HEK293 (cell line): ENCODE measurements around the gene NTN4.
A peak's percentile ranks its signal among the peaks of the same experiment; 100 is the strongest.

Experiments used
- HIC1 ChIP-seq: fragments of 450-650 bp; formaldehyde crosslinking; IDR thresholded peaks from 2 replicates; pipeline ENCODE4 v1.5.1; 2016; ENCODE audit warnings: missing biosample characterization, missing genetic modification characterization
- KLF7 ChIP-seq: fragments of 450-650 bp; formaldehyde crosslinking; IDR thresholded peaks from 2 replicates; pipeline ENCODE4 v1.5.1; 2016; ENCODE audit warnings: missing biosample characterization, missing genetic modification characterization, borderline replicate concordance
- REST ChIP-seq: fragments of 450-650 bp; formaldehyde crosslinking; IDR thresholded peaks from 2 replicates; pipeline ENCODE4 v1.5.1; 2016; ENCODE audit warnings: missing biosample characterization, missing genetic modification characterization
- SETDB1 ChIP-seq: IDR thresholded peaks from one replicate; pipeline ENCODE4 v1.6.1; 2017; ENCODE audit warnings: mild to moderate bottlenecking, low read length, moderate library complexity, mixed read lengths; ENCODE audit not compliant: insufficient read length
- SP7 ChIP-seq: fragments of 450-650 bp; formaldehyde crosslinking; IDR thresholded peaks from 2 replicates; pipeline ENCODE4 v1.5.1; 2016; ENCODE audit warnings: missing biosample characterization, missing genetic modification characterization
- ZBTB10 ChIP-seq: fragments of 450-650 bp; formaldehyde crosslinking; IDR thresholded peaks from 2 replicates; pipeline ENCODE4 v1.5.1; 2016; ENCODE audit warnings: missing biosample characterization, missing genetic modification characterization
- ZEB2 ChIP-seq: fragments of 450-650 bp; formaldehyde crosslinking; IDR thresholded peaks from 2 replicates; pipeline ENCODE4 v1.5.1; 2016; ENCODE audit warnings: missing biosample characterization, missing genetic modification characterization
- ZFHX2 ChIP-seq: fragments of 450-650 bp; formaldehyde crosslinking; conservative IDR thresholded peaks from 2 replicates; pipeline ENCODE4 v1.5.1; 2016; ENCODE audit warnings: missing biosample characterization, missing genetic modification characterization
- ZIC2 ChIP-seq: fragments of 450-650 bp; formaldehyde crosslinking; IDR thresholded peaks from 2 replicates; pipeline ENCODE4 v1.5.1; 2016; ENCODE audit warnings: missing biosample characterization, missing genetic modification characterization
- ZNF169 ChIP-seq: fragments of 450-650 bp; formaldehyde crosslinking; IDR thresholded peaks from 2 replicates; pipeline ENCODE4 v1.5.1; 2016; ENCODE audit warnings: missing biosample characterization, missing genetic modification characterization
- ZNF175 ChIP-seq: fragments of 450-650 bp; formaldehyde crosslinking; IDR thresholded peaks from 2 replicates; pipeline ENCODE4 v1.5.1; 2016; ENCODE audit warnings: missing biosample characterization, missing genetic modification characterization
- ZNF221 ChIP-seq: fragments of 450-650 bp; formaldehyde crosslinking; IDR thresholded peaks from 2 replicates; pipeline ENCODE4 v1.5.1; 2017; ENCODE audit warnings: missing biosample characterization, missing genetic modification characterization, borderline replicate concordance
- ZNF280D ChIP-seq: fragments of 450-650 bp; formaldehyde crosslinking; IDR thresholded peaks from 2 replicates; pipeline ENCODE4 v1.5.1; 2016; ENCODE audit warnings: missing biosample characterization, missing genetic modification characterization
- ZNF488 ChIP-seq: fragments of 450-650 bp; formaldehyde crosslinking; IDR thresholded peaks from 2 replicates; pipeline ENCODE4 v1.5.1; 2016; ENCODE audit warnings: missing biosample characterization, missing genetic modification characterization
- ZNF555 ChIP-seq: fragments of 450-650 bp; formaldehyde crosslinking; conservative IDR thresholded peaks from 2 replicates; pipeline ENCODE4 v1.5.1; 2017; ENCODE audit warnings: missing biosample characterization, mild to moderate bottlenecking, missing genetic modification characterization, inconsistent platforms
- ZNF600 ChIP-seq: fragments of 450-650 bp; formaldehyde crosslinking; IDR thresholded peaks from 2 replicates; pipeline ENCODE4 v1.5.1; 2016; ENCODE audit warnings: missing biosample characterization, missing genetic modification characterization
- ZNF610 ChIP-seq: fragments of 450-650 bp; formaldehyde crosslinking; IDR thresholded peaks from 2 replicates; pipeline ENCODE4 v1.5.1; 2016; ENCODE audit warnings: missing biosample characterization, missing genetic modification characterization, borderline replicate concordance
- ZNF626 ChIP-seq: fragments of 450-650 bp; sonication (Bioruptor Pico); formaldehyde crosslinking; IDR thresholded peaks from 2 replicates; pipeline ENCODE4 v1.5.1; 2018; ENCODE audit warnings: missing biosample characterization, missing genetic modification characterization, inconsistent platforms
- ZNF76 ChIP-seq: fragments of 450-650 bp; formaldehyde crosslinking; IDR thresholded peaks from 2 replicates; pipeline ENCODE4; 2016; ENCODE audit warnings: low read depth, missing biosample characterization, missing genetic modification characterization, borderline replicate concordance
- ZNF777 ChIP-seq: fragments of 450-650 bp; formaldehyde crosslinking; IDR thresholded peaks from 2 replicates; pipeline ENCODE4 v1.5.1; 2017; ENCODE audit warnings: missing biosample characterization, missing genetic modification characterization, borderline replicate concordance
- ZSCAN23 ChIP-seq: fragments of 450-650 bp; formaldehyde crosslinking; IDR thresholded peaks from 2 replicates; pipeline ENCODE4 v1.5.1; 2016; ENCODE audit warnings: missing biosample characterization, missing genetic modification characterization
- TF ChIP-seq, protein P1 (sequence below): fragments of 450-650 bp; formaldehyde crosslinking; IDR thresholded peaks from 2 replicates; pipeline ENCODE4 v1.5.1; 2017; ENCODE audit warnings: missing biosample characterization, missing genetic modification characterization

NTN4 gene

DNA sequence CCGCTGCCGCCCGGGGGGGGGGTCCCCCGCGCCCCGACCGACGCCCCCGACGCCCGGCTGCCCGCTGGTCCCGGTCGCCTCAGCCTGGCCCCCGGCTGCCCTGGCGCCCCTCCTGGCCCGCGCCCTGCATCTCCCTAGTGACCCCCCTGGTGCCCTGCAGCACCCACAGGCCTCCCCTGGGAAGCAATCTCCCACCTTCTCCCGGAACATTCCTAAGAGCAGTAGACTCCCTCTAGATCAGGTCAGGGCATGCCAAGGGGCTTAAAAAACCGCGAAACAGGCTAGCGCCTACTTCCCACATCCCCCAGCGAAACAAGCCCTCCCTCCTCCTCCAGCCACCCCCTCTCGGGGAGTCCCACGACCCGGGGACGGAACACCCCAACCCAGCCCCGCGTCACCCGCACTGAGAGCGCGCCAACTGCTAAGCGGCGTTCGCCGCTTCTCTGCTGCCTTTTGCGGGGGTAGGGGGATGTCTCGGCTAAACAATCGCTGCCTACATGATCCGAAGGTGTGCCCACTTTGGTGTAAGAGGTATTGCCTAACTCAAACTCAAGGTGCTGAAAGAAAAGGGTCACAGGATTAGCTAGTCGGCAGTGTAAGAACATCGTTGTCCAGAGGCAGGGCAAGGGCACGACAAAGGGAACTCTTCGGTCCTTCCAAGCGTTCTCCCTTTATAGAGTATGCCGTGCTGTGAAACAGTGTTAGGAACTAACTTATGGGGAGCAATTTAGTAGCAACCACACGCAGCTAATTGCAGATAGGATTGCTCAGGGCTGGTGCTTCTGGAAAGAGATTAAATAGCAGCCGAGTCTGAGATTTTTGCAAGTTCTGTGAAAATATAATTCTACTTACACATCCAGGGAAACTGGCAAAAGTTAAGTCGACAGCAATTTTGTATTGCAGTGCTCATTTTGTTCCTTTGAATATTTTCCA lies 619 bp upstream of the NTN4 start (continued):
- TF ChIP-seq, protein P1, sequence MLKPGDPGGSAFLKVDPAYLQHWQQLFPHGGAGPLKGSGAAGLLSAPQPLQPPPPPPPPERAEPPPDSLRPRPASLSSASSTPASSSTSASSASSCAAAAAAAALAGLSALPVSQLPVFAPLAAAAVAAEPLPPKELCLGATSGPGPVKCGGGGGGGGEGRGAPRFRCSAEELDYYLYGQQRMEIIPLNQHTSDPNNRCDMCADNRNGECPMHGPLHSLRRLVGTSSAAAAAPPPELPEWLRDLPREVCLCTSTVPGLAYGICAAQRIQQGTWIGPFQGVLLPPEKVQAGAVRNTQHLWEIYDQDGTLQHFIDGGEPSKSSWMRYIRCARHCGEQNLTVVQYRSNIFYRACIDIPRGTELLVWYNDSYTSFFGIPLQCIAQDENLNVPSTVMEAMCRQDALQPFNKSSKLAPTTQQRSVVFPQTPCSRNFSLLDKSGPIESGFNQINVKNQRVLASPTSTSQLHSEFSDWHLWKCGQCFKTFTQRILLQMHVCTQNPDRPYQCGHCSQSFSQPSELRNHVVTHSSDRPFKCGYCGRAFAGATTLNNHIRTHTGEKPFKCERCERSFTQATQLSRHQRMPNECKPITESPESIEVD: no peak
- no peak for TF ChIP-seq KLF7 (tag by site-specific recombination)
- no peak for TF ChIP-seq SETDB1
- TF ChIP-seq ZNF488: no peak
- peak; percentile 74; the same call in 1 of the 2 replicates for TF ChIP-seq ZBTB10 (tag by site-specific recombination)
- no peak for TF ChIP-seq ZSCAN23
- 0 out of 2 replicates have a peak, but pooled peaks have one; percentile 26 for TF ChIP-seq REST (tag by site-specific recombination)
- TF ChIP-seq ZIC2 (tag by site-specific recombination): peak; percentile 28; the same call in 1 of the 2 replicates
- no peak for TF ChIP-seq ZNF610 (tag by site-specific recombination)
- TF ChIP-seq ZNF777 (tag by site-specific recombination): peak; percentile 66; the same call in 1 of the 2 replicates
- no peak for TF ChIP-seq ZNF555
- TF ChIP-seq ZNF169 (tag by site-specific recombination): no peak
- no peak for TF ChIP-seq ZNF221 (tag by site-specific recombination)
- peak; percentile 73; the same call in 1 of the 2 replicates for TF ChIP-seq ZNF76 (tag by site-specific recombination)
- no peak for TF ChIP-seq ZNF175 (tag by site-specific recombination)
- TF ChIP-seq ZNF626 (tag by site-specific recombination): no peak
- TF ChIP-seq SP7: peak; percentile 26; the same call in 1 of the 2 replicates
- no peak for TF ChIP-seq ZNF280D (tag by site-specific recombination)
- TF ChIP-seq HIC1 (tag by site-specific recombination): peak; percentile 53
- TF ChIP-seq ZEB2: peak; percentile 24
- peak; percentile 62 for TF ChIP-seq ZNF600 (tag by site-specific recombination)
- TF ChIP-seq ZFHX2 (tag by site-specific recombination): peak; percentile 92
